H9 (cell line): ENCODE measurements around the gene SMIM1. TPM values are rescaled to one million over a fixed set of nuclear protein-coding genes. Genes with fewer than 3 reads are reported as not detected.

Experiments used
- DNase-seq: peaks from one replicate; pipeline ENCODE4 v3.0.0-alpha.2; 2017
- H2AFZ ChIP-seq: one replicate; pipeline ENCODE4 v1.6.1; 2013; ENCODE audit warnings: mild to moderate bottlenecking, low read length, control low read depth, moderate library complexity
- H2AK5ac ChIP-seq: 2 replicates; pipeline ENCODE4 v1.6.1; 2013; ENCODE audit warnings: low read length, control low read depth, mixed read lengths; ENCODE audit not compliant: insufficient read length
- H2BK120ac ChIP-seq: one replicate; pipeline ENCODE4 v1.6.1; 2013; ENCODE audit warnings: low read depth, mild to moderate bottlenecking, low read length, control low read depth, inconsistent platforms; ENCODE audit not compliant: poor library complexity, severe bottlenecking
- H2BK12ac ChIP-seq: 2 replicates; pipeline ENCODE4 v1.6.1; 2013; ENCODE audit warnings: low read length, control low read depth, mixed read lengths, low read depth; ENCODE audit not compliant: insufficient read length
- H2BK15ac ChIP-seq: 2 replicates; pipeline ENCODE4 v1.6.1; 2013; ENCODE audit warnings: low read depth, low read length, control low read depth
- H2BK20ac ChIP-seq: one replicate; pipeline ENCODE4 v1.6.1; 2013; ENCODE audit warnings: low read depth, mild to moderate bottlenecking, low read length, control low read depth, inconsistent platforms; ENCODE audit not compliant: poor library complexity, severe bottlenecking
- H2BK5ac ChIP-seq: 2 replicates; pipeline ENCODE4 v1.6.1; 2013; ENCODE audit warnings: low read length, control low read depth, mixed read lengths; ENCODE audit not compliant: insufficient read length
- H3K14ac ChIP-seq: 2 replicates; pipeline ENCODE4 v1.6.1; 2013; ENCODE audit warnings: low read length, control low read depth; ENCODE audit not compliant: insufficient read depth
- H3K18ac ChIP-seq: 2 replicates; pipeline ENCODE4 v1.6.1; 2013; ENCODE audit warnings: low read depth, mild to moderate bottlenecking, mixed read lengths, low read length, control low read depth; ENCODE audit not compliant: insufficient read length
- H3K23ac ChIP-seq: 2 replicates; pipeline ENCODE4 v1.6.1; 2013; ENCODE audit warnings: low read length, control low read depth, mixed read lengths, low read depth; ENCODE audit not compliant: insufficient read length
- H3K23me2 ChIP-seq: 2 replicates; pipeline ENCODE4 v1.6.1; 2013; ENCODE audit warnings: low read depth, mild to moderate bottlenecking, mixed read lengths, low read length, control low read depth; ENCODE audit not compliant: insufficient read length, poor library complexity, severe bottlenecking
- H3K27ac ChIP-seq: 2 replicates; pipeline ENCODE4 v1.5.1; 2013; ENCODE audit warnings: low read length, control low read depth, mixed read lengths, low read depth; ENCODE audit not compliant: insufficient read length
- H3K27me3 ChIP-seq: 2 replicates; pipeline ENCODE4 v1.6.1; 2013; ENCODE audit warnings: low read length, control low read depth, inconsistent platforms; ENCODE audit not compliant: insufficient read depth
- H3K4ac ChIP-seq: 2 replicates; pipeline ENCODE4 v1.6.1; 2013; ENCODE audit warnings: low read depth, mild to moderate bottlenecking, control low read depth, inconsistent platforms, low read length, moderate library complexity
- H3K4me1 ChIP-seq: 2 replicates; pipeline ENCODE4 v1.6.1; 2013; ENCODE audit warnings: low read length, control low read depth, inconsistent platforms; ENCODE audit not compliant: insufficient read depth
- H3K4me2 ChIP-seq: 2 replicates; pipeline ENCODE4 v1.6.1; 2013; ENCODE audit warnings: low read length, control low read depth, mixed read lengths; ENCODE audit not compliant: insufficient read length, insufficient read depth
- H3K56ac ChIP-seq: 2 replicates; pipeline ENCODE4 v1.6.1; 2013; ENCODE audit warnings: low read depth, mild to moderate bottlenecking, mixed read lengths, low read length, control low read depth; ENCODE audit not compliant: insufficient read length
- H3K79me1 ChIP-seq: 2 replicates; pipeline ENCODE4 v1.6.1; 2013; ENCODE audit warnings: low read depth, mild to moderate bottlenecking, moderate library complexity, low read length, control low read depth, inconsistent platforms; ENCODE audit not compliant: insufficient read depth, poor library complexity, severe bottlenecking
- H3K79me2 ChIP-seq: 2 replicates; pipeline ENCODE4 v1.6.1; 2013; ENCODE audit warnings: low read length, control low read depth, inconsistent platforms; ENCODE audit not compliant: insufficient read depth
- H3K9ac ChIP-seq: 2 replicates; pipeline ENCODE4 v1.6.1; 2013; ENCODE audit warnings: low read length, control low read depth, mixed read lengths; ENCODE audit not compliant: insufficient read length; ENCODE audit errors: extremely low read depth
- H3K9me3 ChIP-seq: one replicate; pipeline ENCODE4 v1.6.1; 2013; ENCODE audit warnings: low read depth, low read length, inconsistent platforms; ENCODE audit not compliant: control insufficient read depth
- H3T11ph ChIP-seq: one replicate; pipeline ENCODE4 v1.6.1; 2013; ENCODE audit warnings: mild to moderate bottlenecking, low read length, control low read depth, inconsistent platforms
- H4K20me1 ChIP-seq: one replicate; pipeline ENCODE4 v1.6.1; 2013; ENCODE audit not compliant: control insufficient read depth, insufficient read length, insufficient read depth
- H4K5ac ChIP-seq: 2 replicates; pipeline ENCODE4 v1.6.1; 2013; ENCODE audit warnings: low read depth, mild to moderate bottlenecking, mixed read lengths, low read length, control low read depth; ENCODE audit not compliant: insufficient read length
- H4K8ac ChIP-seq: replicated peaks from 2 replicates; pipeline ENCODE4 v1.6.1; 2013; ENCODE audit warnings: low read length, control low read depth, mixed read lengths, low read depth; ENCODE audit not compliant: insufficient read length
- H4K91ac ChIP-seq: 2 replicates; pipeline ENCODE4 v1.6.1; 2013; ENCODE audit warnings: low read depth, mild to moderate bottlenecking, moderate library complexity, mixed read lengths, low read length, control low read depth; ENCODE audit not compliant: insufficient read length
- H3K27ac Mint-ChIP-seq, 3 experiments: 2 replicates in 2 of 3; 3 replicates in 1 of 3; pipeline ENCODE4 v1.8.0; 2020 to 2021; ENCODE audit warnings: mixed read lengths in 3 of 3, mild to moderate bottlenecking in 1 of 3, moderate library complexity in 1 of 3
- H3K27me3 Mint-ChIP-seq: 2 replicates; pipeline ENCODE4 v1.8.0; 2021; ENCODE audit warnings: low read depth, mild to moderate bottlenecking, moderate library complexity, mixed read lengths
- H3K36me3 Mint-ChIP-seq, 3 experiments: 2 replicates in 2 of 3; 3 replicates in 1 of 3; pipeline ENCODE4 v1.8.0; 2020 to 2021; ENCODE audit warnings: low read depth in 3 of 3, mixed read lengths in 3 of 3; ENCODE audit not compliant: insufficient read depth in 1 of 3
- H3K4me1 Mint-ChIP-seq, 2 experiments: 2 replicates each; pipeline ENCODE4 v1.8.0; 2020; ENCODE audit warnings: mixed read lengths in 2 of 2
- H3K4me3 Mint-ChIP-seq, 2 experiments: 2 replicates in 1 of 2; 3 replicates in 1 of 2; pipeline ENCODE4 v1.8.0; 2020 to 2021; ENCODE audit warnings: mild to moderate bottlenecking in 2 of 2, mixed read lengths in 2 of 2, moderate library complexity in 1 of 2
- H3K9me3 Mint-ChIP-seq, 2 experiments: 2 replicates in 1 of 2; 3 replicates in 1 of 2; pipeline ENCODE4 v1.8.0; 2020; ENCODE audit warnings: mild to moderate bottlenecking in 2 of 2, mixed read lengths in 2 of 2, moderate library complexity in 1 of 2
- CTCF ChIP-seq: fragments of 200-600 bp; sonication (generic); conservative IDR thresholded peaks from 3 replicates; pipeline ENCODE4 v1.8.0; 2021; ENCODE audit warnings: antibody characterized with exemption, mild to moderate bottlenecking
- WGBS: extraction: QIAGEN DNeasy Blood & Tissue Kit; methylation state at CpG from one replicate; pipeline ENCODE4 v1.1.7; 2013; ENCODE audit warnings: missing lambda C conversion rate, low lambda C conversion rate, mixed read lengths; ENCODE audit not compliant: insufficient read length; ENCODE audit errors: extremely low coverage; 5-methylcytosine and 5-hydroxymethylcytosine counted together
- total RNA-seq: library from RNA; stranded (reverse); gene quantifications from 2 replicates; pipeline ENCODE4 v1.2.1, GENCODE V29; 2021

Gene SMIM1
- total RNA-seq, 1 experiment from 2014 or later = 5.3 TPM

- Histone ChIP-seq H2AK5ac (no peak overlapping the region), H4K20me1 (no peaks in the 10 kb centered on the region), H3K4me2 (no peak overlapping the region), H4K8ac (no peak overlapping the region), H3K14ac (no peak overlapping the region; the same call in 1 of the 2 replicates), H3K56ac (no peak overlapping the region), H3K18ac (no peak overlapping the region), H2BK20ac (no peak overlapping the region), H2BK5ac (no peak overlapping the region), H2BK120ac (no peak overlapping the region), H3K79me1 (no peaks in the 10 kb centered on the region), H3T11ph (no peak overlapping the region), H3K4ac (no peak overlapping the region), H2BK15ac (no peak overlapping the region), H2BK12ac (no peak overlapping the region), H3K23me2 (peaks cover 11% of the 10 kb centered on the region), H3K9ac (no peak overlapping the region), H3K27ac (no peak overlapping the region), H3K4me1 (no peaks in the 10 kb centered on the region; the same call in 1 of the 2 replicates), H3K9me3 (no peaks in the 10 kb centered on the region), H4K91ac (no peak overlapping the region), H3K79me2 (no peaks in the 10 kb centered on the region), H3K27me3 (no peaks in the 10 kb centered on the region), H4K5ac (no peak overlapping the region), H3K23ac (no peak overlapping the region), H2AFZ (no peak overlapping the region)
- TF ChIP-seq CTCF = peak; percentile 71
- peak; percentile 86 for DNase-seq
- WGBS = no CpG with 5 or more reads among the region's 27 CpGs
- Mint-ChIP-seq H3K27ac (no peak overlapping the region; a peak in 1 of 7 replicates), H3K36me3 (peaks cover 14 to 18% (median 16%) of the 10 kb centered on the region in 3 experiments), H3K9me3 (no peaks in the 10 kb centered on the region), H3K4me1 (peaks cover 12 to 28% of the 10 kb centered on the region in 2 experiments), H3K27me3 (peaks cover 10% of the 10 kb centered on the region), H3K4me3 (peak overlapping the region in 1 of 2 experiments; percentile 35; a peak in 1 of 5 replicates)
Measured at GRCh38 chr1:3775490-3776230, 3.1 kb downstream of the SMIM1 start.
